ENCODE measurements around the gene LUC7L3. TPM values are rescaled to one million over a fixed set of nuclear protein-coding genes. Genes with fewer than 3 reads are reported as not detected.

Gene LUC7L3
- polyA plus RNA-seq, 3 donors = 14.6 to 49.8 (median 17.1) TPM

DNA sequence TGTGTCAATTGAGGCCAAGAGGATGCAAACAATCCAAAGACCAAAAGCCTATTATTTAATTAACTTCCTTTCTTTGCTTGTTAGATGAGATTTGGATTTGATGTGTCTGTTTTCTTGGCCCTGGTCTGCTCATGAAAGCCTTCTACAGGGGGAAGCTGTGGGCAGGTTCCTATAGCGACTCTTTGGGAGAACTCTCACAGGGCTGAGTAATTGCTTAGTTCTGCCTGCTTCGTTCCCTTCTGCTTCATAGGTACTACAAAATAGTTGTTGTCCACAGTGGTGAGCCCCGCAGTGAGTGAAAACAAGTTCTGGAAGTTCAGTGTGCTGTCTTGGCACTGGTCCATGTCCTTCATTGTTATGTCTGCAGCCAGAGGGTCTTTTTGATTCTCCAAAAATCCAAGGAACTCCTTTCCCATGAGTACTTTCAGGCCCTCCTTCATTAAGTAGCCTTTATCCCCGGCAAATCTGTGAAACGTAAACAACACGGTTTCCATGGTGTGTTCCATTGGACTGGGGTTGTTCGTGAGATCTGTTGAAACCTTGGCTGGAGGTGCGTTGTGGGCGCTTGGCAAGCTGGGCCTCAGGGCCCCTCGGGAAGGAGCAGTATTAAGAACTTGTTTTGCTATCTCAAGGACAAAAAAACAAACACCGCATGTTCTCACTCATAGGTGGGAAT is 77.9 kb downstream of the LUC7L3 start:
- Mint-ChIP-seq H3K27me3 (ENCODE audit: low read depth in 3 of 3) (peaks cover 2 to 10% (median 10%) of the 10 kb centered on the region in 3 donors), H3K4me3 (no peak overlapping the region), H3K36me3 (no peaks in the 10 kb centered on the region), H3K27ac (peak overlapping the region in 1 of 7 donors; percentile 54), H3K4me1 (peaks cover 21% of the 10 kb centered on the region), H3K9me3 (no peaks in the 10 kb centered on the region)
- no peaks in the 10 kb centered on the region for H3K27me3 ChIP-seq (ENCODE audit: control insufficient read depth in 2 of 2, insufficient read depth in 2 of 2, low read length in 2 of 2)
- no peaks in the 10 kb centered on the region for H3K36me3 ChIP-seq (replicated peaks in 1 of 2; ENCODE audit: control insufficient read depth in 1 of 2, insufficient read depth in 2 of 2, low read length in 2 of 2)
- no peak overlapping the region for H2AFZ ChIP-seq (ENCODE audit: insufficient read depth, low read depth, low read length, poor library complexity, severe bottlenecking)
- WGBS (ENCODE audit: insufficient coverage) = 61% methylated on average over 7 of the region's 11 CpGs
- H4K20me1 ChIP-seq (ENCODE audit: insufficient read depth, low read length) = no peaks in the 10 kb centered on the region
- no peak overlapping the region for H3K27ac ChIP-seq (ENCODE audit: low read depth in 1 of 2, low read length in 2 of 2)
- TF ChIP-seq, protein P1, sequence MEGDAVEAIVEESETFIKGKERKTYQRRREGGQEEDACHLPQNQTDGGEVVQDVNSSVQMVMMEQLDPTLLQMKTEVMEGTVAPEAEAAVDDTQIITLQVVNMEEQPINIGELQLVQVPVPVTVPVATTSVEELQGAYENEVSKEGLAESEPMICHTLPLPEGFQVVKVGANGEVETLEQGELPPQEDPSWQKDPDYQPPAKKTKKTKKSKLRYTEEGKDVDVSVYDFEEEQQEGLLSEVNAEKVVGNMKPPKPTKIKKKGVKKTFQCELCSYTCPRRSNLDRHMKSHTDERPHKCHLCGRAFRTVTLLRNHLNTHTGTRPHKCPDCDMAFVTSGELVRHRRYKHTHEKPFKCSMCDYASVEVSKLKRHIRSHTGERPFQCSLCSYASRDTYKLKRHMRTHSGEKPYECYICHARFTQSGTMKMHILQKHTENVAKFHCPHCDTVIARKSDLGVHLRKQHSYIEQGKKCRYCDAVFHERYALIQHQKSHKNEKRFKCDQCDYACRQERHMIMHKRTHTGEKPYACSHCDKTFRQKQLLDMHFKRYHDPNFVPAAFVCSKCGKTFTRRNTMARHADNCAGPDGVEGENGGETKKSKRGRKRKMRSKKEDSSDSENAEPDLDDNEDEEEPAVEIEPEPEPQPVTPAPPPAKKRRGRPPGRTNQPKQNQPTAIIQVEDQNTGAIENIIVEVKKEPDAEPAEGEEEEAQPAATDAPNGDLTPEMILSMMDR (IDR thresholded peaks at IDR 0.05) = no peak
- intact Hi-C loops (cut with micrococcal nuclease) = no loop called here
- peaks cover 16 to 19% of the 10 kb centered on the region in 2 donors for H3K4me1 ChIP-seq (ENCODE audit: control insufficient read depth in 1 of 2, insufficient read depth in 2 of 2, low read length in 2 of 2)
- H3K4me3 ChIP-seq (replicated peaks in 1 of 3; ENCODE audit: low read depth in 2 of 3, low read length in 3 of 3) = no peak overlapping the region
- no peak overlapping the region for H3K4me2 ChIP-seq (replicated peaks; ENCODE audit: extremely low read depth, low read length, poor library complexity, severe bottlenecking)
- no peaks in the 10 kb centered on the region for H3K79me2 ChIP-seq (ENCODE audit: insufficient read depth, low read length)
- no peak overlapping the region for H3K9ac ChIP-seq (ENCODE audit: insufficient read depth, low read length, poor library complexity, severe bottlenecking)
- no peak for DNase-seq
- no peaks in the 10 kb centered on the region for H3K9me3 ChIP-seq (replicated peaks in 1 of 2; ENCODE audit: control insufficient read depth in 1 of 2, insufficient read depth in 1 of 2, low read length in 2 of 2)

DNA sequence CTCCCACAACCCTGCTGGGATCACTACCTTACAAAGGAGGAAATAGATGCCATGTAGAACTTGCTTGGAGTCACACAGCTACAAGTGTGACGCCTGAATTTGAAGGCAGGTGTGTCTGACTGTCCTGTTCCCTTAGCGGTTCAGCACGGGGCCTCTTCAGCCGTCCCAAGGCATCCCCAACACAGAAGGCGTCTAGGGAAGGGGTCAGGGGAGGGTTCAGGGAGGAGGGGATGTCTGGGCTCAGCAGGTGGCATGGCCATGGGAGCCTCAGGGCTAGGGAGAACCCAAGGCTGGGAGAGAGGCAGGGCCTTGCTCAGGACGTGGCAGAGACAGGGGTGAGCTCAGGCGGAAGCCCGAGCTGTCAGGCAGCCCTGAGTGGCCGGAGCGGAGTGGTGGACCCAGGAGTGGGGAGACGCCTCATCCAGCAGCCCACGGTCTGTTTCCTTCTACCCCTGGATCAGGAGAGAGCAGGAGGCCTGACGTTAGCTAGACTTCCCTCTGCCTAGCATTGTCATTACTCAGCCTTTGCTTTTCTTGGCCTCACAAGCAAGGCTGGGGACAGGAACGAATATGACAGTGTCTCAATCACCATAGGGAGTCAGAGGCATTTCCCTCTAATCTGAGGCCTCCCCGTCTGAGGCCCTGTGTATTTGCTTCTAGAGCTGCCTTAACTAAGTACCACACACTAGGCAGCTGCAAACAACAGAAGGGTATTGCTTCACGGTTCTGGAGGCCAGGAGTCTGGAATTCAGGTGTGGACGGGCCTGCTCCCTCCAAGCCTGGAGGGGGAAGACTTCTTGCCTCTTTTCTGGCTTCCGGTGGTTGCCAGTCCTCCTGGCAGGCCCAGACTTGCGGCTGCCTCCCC is 79.3 kb downstream of the LUC7L3 start:
- no peak overlapping the region for H3K4me3 ChIP-seq (replicated peaks in 1 of 3; ENCODE audit: low read depth in 2 of 3, low read length in 3 of 3)
- H3K4me2 ChIP-seq (replicated peaks; ENCODE audit: extremely low read depth, low read length, poor library complexity, severe bottlenecking) = no peak overlapping the region
- no peak overlapping the region for H2AFZ ChIP-seq (ENCODE audit: insufficient read depth, low read depth, low read length, poor library complexity, severe bottlenecking)
- H3K9me3 ChIP-seq (replicated peaks in 1 of 2; ENCODE audit: control insufficient read depth in 1 of 2, insufficient read depth in 1 of 2, low read length in 2 of 2) = no peaks in the 10 kb centered on the region
- DNase-seq = no peak
- WGBS (ENCODE audit: insufficient coverage) = 88% methylated on average over 17 of the region's 19 CpGs
- H3K9me3 Mint-ChIP-seq = no peaks in the 10 kb centered on the region
- no peaks in the 10 kb centered on the region for H3K36me3 Mint-ChIP-seq
- no peak overlapping the region for H3K9ac ChIP-seq (ENCODE audit: insufficient read depth, low read length, poor library complexity, severe bottlenecking)
- H4K20me1 ChIP-seq (ENCODE audit: insufficient read depth, low read length) = no peaks in the 10 kb centered on the region
- peaks cover 2 to 7% (median 6%) of the 10 kb centered on the region in 3 donors for H3K27me3 Mint-ChIP-seq (ENCODE audit: low read depth in 3 of 3)
- peaks cover 2 to 5% of the 10 kb centered on the region in 2 donors for H3K4me1 ChIP-seq (ENCODE audit: control insufficient read depth in 1 of 2, insufficient read depth in 2 of 2, low read length in 2 of 2)
- H3K27ac Mint-ChIP-seq = no peak overlapping the region
- H3K79me2 ChIP-seq (ENCODE audit: insufficient read depth, low read length) = no peaks in the 10 kb centered on the region
- intact Hi-C loops (cut with micrococcal nuclease) = no loop called here
- no peaks in the 10 kb centered on the region for H3K36me3 ChIP-seq (replicated peaks in 1 of 2; ENCODE audit: control insufficient read depth in 1 of 2, insufficient read depth in 2 of 2, low read length in 2 of 2)
- H3K27ac ChIP-seq (ENCODE audit: low read depth in 1 of 2, low read length in 2 of 2) = no peak overlapping the region
- H3K4me1 Mint-ChIP-seq = peaks cover 7% of the 10 kb centered on the region
- no peak overlapping the region for H3K4me3 Mint-ChIP-seq
- no peaks in the 10 kb centered on the region for H3K27me3 ChIP-seq (ENCODE audit: control insufficient read depth in 2 of 2, insufficient read depth in 2 of 2, low read length in 2 of 2)
- TF ChIP-seq, protein P1 (IDR thresholded peaks at IDR 0.05) = no peak

Measured in CD14-positive monocyte (primary cell).